Germinal center (tissue), 1 donor: Measurements from ENCODE around the gene RAB10.
"Not testable (repeated sequence)": the region's sequence is repeated elsewhere in the genome, so short reads cannot be mapped to it uniquely, and the experiment has no call there.

Source experiments
- DNase-seq: peaks from one replicate; pipeline ENCODE4 v3.0.0; 2012; ENCODE audit warnings: mixed read lengths, low spot score

Gene RAB10

DNA sequence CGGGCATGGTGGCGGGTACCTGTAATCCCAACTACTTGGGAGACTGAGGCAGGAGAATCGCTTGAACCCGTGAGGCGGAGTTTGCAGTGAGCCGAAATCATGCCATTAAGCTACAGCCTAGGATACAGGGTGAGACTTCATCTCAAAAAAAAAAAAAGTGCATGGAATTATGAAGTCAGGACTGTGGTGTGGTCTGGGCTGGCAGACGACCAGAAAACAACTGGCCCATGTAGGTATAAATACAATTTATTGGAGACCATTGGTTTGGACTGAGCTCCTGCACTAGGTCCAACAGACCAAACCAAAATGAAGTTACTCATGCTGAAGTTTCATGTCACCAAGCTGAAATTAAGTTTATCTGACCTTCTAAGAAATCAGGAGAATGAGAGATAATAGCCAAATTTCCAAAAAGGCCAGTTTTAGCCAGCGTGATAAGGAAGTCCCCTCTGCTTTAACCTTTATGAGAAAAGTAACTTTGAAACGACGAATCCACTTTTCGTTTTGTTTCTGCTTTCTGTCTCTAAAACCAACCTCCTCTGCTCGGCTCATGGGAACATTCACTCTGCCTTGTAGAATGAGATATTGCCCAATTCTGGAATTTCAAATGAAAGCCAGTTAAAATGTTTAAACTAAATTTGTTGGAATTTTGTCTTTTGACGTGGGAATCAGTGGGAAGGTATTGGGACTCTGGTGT lies 17.7 kb upstream of the RAB10 start:
- no peak for DNase-seq

DNA sequence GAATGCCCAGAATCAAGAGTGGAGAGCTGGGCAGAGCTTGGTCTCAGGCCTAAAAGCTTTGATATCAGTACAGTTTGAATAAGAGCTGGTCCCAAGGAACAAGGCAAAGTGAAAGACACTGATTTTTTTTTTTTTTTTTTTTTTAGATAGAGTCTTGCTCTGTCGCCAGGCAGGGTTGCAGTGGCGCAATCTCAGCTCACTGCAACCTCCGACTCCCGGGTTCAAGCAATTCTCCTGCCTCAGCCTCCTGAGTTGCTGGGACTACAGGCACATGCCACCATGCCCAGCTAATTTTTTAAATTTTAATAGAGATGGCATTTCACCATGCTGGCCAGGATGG lies 17.2 kb upstream of the RAB10 start:
- not testable (repeated sequence) for DNase-seq

DNA sequence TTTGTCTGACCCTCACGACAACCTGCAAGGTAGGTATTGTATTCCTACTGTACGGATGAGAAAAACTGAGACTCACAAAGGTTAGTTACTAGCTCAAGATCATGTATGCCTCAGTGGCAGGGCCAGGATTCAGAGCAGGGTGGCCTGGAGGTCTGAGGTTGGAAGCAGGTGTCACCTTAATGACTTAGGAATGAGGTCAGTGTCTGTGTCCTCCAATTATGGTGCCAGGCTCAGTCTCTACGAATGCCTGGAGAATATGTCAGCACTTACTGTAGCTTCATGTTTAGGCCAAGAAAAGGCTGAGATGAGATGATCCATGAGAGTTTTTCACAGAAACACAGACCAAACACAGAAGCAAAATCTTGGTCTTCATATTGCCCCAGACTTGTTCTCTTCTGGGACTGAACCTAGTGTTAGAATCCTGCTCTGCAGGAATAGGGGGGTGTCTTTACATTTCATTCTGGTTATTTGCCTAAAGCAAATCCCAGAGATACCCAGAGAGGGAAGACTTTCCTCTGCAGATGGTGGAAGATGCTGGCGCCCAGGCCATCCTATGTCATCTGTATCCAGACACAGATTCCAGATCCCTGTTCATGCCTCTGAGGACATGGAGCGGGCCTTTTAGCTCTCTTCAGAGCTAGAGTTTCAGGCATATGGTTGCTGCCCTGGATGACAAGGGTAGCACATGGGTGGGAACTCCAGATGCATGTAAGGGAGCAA lies 16.3 kb upstream of the RAB10 start:
- no peak for DNase-seq

DNA sequence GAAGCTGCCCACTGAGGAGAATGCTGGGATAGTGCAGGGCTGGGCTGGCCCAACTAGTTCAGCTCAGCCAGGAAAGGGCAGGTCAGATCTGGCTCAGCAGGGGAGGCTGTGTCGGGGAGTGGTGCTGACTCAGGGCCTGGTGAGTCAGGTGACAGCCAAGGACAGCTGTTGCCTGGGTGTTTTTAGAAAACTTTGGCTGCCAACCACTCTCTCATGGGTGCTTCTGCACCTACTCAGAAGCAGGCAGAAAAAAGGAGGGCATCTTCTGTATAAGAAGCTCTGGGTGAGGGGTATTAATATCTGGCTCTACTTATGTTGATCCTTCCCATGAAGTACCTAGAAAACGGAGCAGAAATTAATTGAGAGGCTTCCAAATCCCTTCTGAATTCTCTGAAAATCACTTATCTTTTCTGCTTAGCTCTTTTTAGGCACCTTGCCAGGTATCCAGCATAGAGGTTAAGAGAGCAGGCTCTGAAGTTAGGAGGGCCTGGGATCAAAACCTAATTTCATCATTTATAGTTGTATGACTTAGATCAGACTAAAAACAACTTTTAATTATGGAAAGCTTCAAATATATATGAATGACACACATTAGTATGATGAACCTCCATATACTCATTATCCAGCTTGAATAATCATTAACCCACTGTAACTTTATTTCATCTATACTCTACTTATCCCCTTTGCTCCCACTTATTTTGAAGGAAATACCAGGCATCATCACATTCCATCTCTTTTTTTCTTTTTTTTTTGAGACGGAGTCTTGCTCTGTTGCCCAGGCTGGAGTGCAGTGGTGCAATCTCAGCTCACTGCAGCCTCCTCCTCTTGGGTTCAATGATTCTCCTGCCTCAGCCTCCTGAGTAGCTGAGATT lies 15.5 kb upstream of the RAB10 start:
- no peak for DNase-seq

DNA sequence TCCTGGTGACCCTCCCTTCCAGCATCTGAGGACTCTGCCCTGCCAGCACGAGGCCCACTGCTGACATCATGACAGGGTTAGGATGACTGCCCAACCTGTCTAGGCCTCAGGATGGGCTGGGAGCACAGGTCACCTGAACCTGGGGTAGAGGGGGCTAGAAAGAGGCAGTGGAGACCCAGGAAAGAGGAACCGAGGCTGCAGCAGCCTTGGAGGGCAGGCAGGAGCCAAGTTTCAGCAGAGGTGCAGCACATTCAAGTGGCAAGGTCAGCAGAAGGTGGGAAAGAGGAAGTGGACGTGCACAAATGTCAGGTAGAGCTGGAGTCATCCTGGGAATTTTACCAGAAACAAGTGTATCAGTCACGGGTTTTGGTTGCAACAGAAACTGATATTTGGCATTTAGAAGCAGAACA lies 13.6 kb upstream of the RAB10 start:
- no peak for DNase-seq

DNA sequence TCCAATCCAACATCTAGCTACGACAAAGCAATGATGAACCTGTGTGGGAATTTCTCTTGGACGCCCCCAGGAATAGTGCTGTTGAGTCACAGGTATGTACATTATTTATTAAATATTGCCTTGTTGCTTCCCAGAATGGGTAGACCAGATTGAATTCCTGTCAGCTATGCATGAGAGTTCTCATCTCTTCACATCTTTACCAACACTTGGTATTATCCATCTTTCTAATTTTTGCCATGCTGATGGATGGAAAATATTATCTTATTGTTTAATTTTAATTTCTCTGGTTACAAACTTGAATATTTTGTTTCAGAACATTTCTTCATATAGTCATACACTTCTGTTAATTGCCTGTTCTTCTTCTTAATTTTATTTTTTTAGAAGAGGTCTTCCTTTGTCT lies 9.6 kb upstream of the RAB10 start:
- DNase-seq = no peak

DNA sequence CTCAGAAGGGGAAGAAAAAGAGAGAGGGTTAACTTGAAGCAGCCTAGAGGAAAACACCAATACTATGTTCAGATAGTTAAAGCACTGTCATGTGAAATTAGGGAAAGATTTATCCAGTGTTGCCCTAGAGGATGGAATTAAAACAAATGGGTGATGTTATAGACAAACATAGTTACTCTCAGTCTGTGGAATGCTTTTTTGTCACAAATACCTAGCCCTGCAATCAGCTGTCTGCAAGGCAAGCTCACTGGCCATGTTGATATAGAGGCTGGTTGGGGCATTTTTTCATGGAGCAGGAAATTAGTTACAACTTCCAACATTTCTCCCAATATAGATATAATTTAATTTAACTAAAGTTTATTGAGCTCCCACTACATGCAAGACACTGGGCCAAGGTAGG lies 8.4 kb upstream of the RAB10 start:
- no peak for DNase-seq

DNA sequence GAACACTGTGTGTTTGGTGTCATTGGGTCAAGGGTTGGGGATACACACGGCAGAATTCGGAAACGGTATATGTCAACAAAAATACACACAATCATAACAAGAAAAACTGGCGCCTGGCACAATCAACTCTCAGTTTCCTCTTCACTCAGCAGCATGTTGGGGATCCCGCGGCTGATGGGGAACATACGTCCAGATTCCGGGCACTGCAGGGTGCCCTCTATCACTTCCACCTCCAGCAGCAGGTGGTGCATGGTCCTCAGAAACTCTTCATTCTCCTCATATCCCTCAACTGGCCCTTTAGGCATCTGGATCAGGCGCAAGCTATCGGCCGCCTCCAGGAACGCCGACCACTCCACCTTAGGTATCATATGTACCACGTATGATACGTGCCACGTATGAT lies 5.8 kb upstream of the RAB10 start:
- DNase-seq = not testable (repeated sequence)

DNA sequence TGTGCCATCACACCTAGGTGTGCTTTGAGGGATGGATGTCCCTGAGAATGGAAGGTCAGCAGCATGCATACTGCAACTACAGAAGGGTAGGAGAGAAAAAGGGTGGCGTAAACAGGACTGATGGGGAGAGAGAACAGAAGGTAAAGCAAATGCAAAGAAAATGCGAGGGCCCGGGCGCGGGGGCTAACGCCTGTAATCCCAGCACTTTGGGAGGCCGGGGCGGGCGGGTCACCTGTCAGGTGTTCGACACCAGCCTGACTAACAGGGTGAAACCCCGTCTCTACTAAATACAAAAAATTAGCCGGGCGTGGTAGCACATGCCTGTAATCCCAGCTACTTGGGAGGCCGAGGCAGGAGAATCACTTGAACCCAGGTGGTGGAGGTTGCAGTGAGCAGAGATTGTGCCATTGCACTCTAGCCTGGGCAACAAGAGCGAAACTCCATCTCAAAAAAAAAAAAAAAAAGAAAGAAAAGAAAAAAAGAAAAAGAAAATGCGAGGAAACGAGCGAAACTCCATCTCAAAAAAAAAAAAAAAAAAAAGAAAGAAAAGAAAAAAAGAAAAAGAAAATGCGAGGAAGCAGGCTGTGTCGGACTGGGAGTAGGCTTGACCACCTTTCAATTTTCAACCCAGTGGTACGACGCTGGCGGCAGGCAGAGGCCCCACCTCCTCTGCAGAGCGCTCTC lies 1.2 kb upstream of the RAB10 start:
- not testable (repeated sequence) for DNase-seq

DNA sequence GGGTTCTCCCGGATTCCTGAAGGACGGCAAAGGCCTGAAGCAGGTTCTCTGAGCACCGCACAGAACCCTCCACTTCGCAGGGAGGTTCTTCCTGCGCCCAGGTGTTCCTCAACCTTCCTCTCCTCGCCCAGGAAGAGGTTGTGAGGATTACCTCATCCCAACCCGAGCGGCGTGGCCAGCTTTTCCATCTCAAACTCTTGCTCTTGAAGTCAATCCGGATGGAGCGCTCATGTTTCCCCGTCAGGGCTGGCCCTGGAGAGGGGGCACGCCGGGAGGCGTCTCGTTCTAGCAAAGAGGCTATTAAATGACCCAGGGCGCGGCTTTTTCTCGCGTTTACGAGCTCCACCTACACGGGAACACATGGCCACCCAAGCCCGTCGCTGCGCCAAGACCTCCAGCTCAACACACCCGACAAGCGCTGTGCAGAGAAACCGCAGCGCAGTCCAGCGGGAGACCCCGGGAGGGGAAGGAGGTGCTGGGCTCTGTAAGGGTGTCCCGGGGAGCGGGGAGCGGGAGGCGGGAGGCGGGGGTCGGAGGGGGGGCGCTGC lies 540 bp upstream of the RAB10 start:
- DNase-seq = no peak

DNA sequence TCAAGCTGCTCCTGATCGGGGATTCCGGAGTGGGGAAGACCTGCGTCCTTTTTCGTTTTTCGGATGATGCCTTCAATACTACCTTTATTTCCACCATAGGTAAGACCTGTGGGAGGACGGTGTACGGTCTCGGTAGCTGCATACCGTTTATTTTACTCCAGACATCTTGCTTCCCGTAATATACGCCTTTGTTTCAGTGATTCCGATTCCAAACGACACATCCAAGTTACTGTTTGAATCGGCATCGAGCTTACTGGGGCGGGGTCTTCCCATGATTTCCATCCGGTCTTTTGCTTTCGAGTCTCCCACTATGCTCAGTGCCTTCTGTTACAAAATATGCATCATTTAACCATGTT lies 731 bp downstream of the RAB10 start:
- no peak for DNase-seq

DNA sequence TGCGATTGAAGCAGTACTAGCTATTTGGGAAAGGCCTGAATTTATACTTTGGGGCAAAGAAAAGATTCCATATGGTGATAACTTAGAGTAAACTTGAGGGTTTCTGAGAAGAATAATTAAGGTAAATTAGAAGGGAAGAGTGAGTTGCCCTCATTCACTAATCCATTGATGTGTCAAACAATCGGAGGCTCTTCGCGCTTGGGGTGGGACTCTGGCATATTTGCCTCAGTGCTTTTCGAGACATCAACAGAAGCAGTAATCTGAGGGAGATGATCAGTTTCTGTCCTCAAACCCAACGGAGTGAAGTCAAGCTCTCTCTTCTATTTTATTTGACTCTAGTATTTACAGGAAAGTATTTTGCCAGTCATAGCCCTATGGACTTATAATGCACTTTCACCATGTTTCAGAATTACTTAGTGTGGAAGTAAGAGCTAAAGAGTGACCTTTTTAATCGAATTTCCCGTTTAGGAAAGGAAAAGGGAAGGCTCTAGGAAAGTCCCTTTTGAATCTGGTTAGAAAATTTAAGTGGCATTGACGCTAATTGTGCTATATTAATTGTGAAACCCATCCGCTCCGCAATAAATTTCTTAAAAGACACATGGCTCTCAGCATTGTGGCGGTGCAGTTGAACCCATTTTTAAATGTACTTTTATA lies 1.3 kb downstream of the RAB10 start:
- peak; percentile 19 for DNase-seq

DNA sequence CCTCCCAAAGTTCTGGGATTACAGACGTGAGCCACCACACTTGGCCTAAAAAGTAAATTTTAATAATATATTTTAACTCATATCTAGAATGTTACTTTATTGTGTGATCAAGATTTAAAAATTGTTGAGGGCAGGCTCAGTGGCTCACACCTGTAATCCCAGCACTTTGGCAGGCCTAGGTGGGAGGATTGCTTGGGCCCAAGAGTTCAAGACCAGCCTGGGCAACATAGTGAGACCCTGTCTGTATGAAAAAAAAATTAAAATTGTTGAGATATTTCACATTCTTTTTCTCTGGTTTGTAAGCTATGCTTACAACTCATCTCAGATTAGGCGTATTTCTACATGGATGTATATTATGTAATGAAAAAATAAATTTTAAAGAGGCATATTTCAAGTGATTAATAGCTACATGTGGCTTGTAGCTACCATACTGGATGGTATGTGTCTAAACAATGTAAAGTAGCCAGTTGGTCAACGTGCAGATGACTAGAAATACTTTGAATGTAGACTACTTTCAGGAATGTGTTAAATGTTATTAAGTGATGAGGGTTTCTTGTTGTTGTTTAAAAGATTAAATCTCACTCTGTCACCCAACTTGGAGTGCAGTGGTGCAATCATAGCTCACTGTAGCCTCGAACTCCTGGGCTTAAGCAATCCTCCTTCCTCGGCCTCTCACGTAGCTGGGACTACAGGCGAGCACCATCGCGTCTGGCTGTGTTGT lies 5.9 kb downstream of the RAB10 start:
- no peak for DNase-seq

DNA sequence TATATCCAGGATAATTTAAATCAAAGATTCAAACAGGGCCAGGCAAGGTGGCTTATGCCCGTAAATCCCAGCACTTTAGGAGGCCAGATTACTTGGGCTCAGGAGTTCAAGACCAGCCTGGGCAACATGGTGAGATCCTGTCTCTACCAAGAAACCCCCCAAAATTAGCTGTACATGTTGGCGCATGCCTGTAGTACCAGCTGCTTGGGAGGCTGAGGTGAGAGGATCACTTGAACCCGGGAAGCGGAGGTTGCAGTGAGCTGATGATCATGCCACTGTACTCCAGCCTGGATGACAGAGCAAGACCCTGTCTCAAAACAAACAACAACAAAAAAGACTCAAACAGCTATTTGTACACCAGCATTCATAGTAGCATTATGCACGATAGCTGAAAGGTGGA lies 9.2 kb downstream of the RAB10 start:
- DNase-seq = no peak

DNA sequence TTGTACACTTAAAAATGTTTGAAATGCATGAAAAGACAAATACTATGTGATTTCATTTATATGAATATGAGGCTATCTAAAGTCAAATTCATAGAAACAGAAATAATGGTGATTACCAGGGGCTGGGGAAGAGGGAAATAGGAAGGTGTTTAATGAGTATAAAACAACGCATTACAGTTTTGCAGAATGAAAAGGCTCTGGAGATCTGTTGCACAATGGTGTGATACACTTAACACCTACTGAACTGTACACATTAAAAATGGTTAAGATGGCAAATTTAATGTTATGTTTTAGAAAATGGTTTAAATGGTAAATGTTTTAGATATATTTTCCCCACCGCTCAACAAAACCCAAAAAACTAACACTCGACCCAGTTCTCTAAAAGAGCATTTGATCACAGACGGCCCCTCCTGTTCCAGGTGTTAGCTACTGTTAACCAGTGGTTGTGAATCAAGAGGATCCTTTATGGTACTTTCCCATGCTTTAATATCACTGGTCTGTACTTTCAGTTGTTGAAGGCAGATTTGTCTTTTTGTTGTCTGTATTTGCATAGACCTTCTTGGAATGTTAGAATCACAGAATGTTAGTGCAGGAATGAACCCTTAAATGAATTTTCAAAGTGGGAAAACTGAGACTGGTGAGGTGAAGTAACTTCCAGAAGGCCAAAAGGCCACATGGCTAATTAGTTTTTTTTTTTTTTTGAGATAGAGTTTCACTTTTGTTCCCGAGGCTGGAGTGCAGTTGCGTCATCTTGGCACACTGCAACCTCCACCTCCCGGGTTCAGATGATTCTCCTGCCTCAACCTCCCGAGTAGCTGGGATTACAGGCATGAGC lies 10.2 kb downstream of the RAB10 start:
- DNase-seq = no peak

DNA sequence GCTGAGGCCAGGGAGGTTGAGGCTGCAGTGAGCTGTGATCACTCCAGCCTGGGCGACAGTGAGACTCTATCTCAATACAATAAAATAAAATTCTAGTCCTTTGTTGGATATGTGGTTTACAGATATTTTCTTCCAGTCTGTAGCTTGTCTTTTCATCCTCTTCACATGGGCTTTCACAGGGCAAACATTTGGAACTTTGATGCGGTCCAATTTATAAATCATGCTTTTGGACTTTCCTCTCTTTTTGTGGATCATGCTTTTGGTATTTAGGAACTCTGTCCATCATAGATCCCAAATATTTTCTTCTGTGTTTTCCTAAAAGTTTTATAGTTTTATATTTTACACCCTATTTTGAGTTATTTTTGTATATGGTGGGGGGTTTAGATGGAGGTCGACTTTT lies 14.9 kb downstream of the RAB10 start:
- DNase-seq = no peak

DNA sequence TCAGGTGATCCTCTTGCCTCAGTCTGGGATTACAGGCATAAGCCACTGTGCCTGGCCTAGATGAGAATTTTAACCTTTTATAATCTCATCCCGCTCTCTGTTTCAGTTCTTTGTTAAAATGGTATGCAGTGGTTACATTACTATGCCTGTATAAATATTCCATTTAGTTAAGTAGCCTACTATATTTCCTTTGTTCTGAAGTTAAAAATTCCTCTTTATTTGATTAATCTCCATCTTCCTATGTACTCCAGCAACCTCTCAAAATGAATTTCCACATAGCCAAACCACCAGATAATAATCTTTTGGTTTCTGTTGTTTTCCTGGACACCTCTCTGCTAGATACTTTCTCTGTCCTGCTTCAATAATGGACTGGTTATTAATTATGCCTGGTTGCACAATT lies 15.8 kb downstream of the RAB10 start:
- no peak for DNase-seq

DNA sequence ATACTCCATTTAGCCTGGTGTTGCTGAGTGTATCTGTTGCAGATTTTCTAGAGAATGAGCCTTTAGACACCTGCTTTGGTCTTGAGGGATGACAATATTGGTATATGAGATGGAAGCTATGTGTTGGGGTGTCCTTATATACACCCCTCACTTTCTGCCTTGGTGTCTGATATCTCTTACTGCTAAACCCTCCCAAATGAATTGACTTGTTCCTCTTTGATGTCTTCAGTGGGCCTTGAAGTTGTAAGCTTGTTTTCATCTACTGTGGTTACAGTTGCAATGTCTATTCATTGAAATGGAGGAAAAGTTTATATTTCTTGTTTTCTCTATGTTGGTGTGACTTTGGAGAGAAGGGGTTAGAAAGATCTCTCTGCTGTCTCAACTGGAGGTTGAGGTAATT lies 18.9 kb downstream of the RAB10 start:
- no peak for DNase-seq

DNA sequence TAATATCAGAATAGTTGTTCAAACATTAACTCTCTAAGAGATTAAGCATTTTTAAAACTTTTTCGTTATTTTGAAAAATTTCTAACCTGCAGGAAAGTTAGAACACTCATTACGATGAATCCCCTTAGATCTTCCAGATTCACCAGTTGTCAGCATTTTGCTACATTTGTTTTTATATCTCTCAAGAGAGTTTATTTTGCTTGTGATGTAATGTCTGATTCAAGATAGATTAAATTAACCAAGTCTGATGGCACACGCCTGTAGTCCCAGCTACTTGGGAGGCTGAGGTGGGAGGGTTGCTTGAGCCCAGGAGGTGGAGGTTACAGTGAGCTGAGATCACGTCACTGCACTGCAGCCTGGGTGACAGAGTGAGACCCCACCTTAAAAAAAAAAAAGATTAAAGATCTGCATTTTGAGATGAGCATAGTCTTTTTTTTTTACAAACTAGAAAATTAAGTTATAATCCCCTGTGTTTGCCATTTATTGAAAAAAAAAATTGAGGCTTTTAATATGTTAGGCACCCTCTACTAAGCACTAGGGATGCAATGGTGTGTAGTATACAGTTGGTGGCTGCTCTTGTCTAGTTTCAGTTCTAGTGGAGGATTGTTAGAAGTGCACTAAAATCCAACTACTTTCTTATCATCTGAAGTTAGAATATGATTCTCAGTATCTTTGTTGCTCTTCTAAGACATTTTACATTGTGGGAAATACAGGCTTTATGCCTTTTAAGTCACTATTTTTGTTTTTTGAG lies 20.9 kb downstream of the RAB10 start:
- DNase-seq = no peak
